SK-N-MC (cell line): ENCODE measurements around the gene FOXF2.

Source experiments
- EZH2 ChIP-seq: fragments of 200-600 bp; sonication (generic); IDR thresholded peaks from one replicate; pipeline ENCODE4 v1.6.1; 2017; ENCODE audit warnings: antibody characterized with exemption
- FOXP2 ChIP-seq: optimal IDR thresholded peaks from 2 replicates; pipeline ENCODE3; 2011; ENCODE audit warnings: mild to moderate bottlenecking, moderate library complexity; ENCODE audit not compliant: insufficient read depth; ENCODE audit errors: extremely low read length, control extremely low read depth
- POLR2AphosphoS5 ChIP-seq: IDR thresholded peaks from 2 replicates; pipeline ENCODE4 v1.6.1; 2012; ENCODE audit warnings: mild to moderate bottlenecking, low read depth, low read length, borderline replicate concordance

GRCh38 chr6:1365686-1366085 lies 23.7 kb upstream of the FOXF2 start:
- TF ChIP-seq EZH2, result no peak
- TF ChIP-seq POLR2AphosphoS5, result no peak
- no peak for TF ChIP-seq FOXP2
